HAP-1 (cell line): ENCODE data around the gene XPO4.
A peak's percentile ranks its signal among the peaks of the same experiment; 100 is the strongest.
"Not testable (repeated sequence)": the region's sequence is repeated elsewhere in the genome, so short reads cannot be mapped to it uniquely, and the experiment has no call there.

Experiments
- DNase-seq, 2 experiments: peaks; one replicate each; pipeline ENCODE4 v3.0.0-alpha.2; 2016 to 2020; ENCODE audit warnings: low spot score in 2 of 2
- H3K27me3 ChIP-seq: fragments of 250-450 bp; sonication (Bioruptor Pico); 2 replicates; pipeline ENCODE4 v1.5.1; 2020; ENCODE audit warnings: low read depth, mild to moderate bottlenecking, moderate library complexity
- H3K36me3 ChIP-seq: fragments of 250-450 bp; sonication (Bioruptor Pico); replicated peaks from 2 replicates; pipeline ENCODE4 v1.5.1; 2020; ENCODE audit warnings: mild to moderate bottlenecking
- H3K4me1 ChIP-seq: fragments of 250-450 bp; sonication (Bioruptor Pico); 2 replicates; pipeline ENCODE4 v1.5.1; 2020; ENCODE audit warnings: mild to moderate bottlenecking
- H3K4me3 ChIP-seq: fragments of 250-450 bp; sonication (Bioruptor Pico); 2 replicates; pipeline ENCODE4 v1.5.1; 2020; ENCODE audit warnings: mild to moderate bottlenecking, moderate library complexity
- H3K9me3 ChIP-seq: fragments of 250-450 bp; sonication (Bioruptor Pico); 2 replicates; pipeline ENCODE4 v1.5.1; 2020; ENCODE audit warnings: mild to moderate bottlenecking, moderate library complexity
- in situ Hi-C: fragments of 300-500 bp; cut with MboI; formaldehyde crosslinking; loops from 3 replicates; pipeline ENCODE4 v1.14.3; 2020; ENCODE audit warnings: low sequenced_read_pairs, inconsistent platforms, mixed read lengths

XPO4 gene

DNA sequence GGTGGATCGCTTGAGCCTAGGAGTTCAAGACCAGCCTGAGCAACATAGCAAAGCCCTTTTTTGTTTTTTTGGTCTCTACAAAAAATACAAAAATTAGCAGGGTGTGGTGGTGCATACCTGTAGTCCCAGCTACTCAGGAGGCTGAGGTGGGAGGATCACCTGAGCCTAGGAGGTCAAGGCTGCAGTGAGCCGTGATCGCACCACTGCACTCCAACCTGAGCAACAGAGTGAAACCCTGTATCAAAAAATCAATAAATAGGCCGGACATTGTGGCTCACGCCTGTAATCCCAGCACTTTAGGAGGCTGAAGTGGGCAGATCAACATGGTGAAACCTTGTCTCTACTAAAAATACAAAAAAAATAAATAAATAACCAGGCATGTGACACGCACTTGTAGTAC, 13.1 kb upstream of the XPO4 start:
- H3K9me3 ChIP-seq, H3K4me3 ChIP-seq, H3K36me3 ChIP-seq, H3K27me3 ChIP-seq, in situ Hi-C loops, DNase-seq, H3K4me1 ChIP-seq: not testable (repeated sequence)

DNA sequence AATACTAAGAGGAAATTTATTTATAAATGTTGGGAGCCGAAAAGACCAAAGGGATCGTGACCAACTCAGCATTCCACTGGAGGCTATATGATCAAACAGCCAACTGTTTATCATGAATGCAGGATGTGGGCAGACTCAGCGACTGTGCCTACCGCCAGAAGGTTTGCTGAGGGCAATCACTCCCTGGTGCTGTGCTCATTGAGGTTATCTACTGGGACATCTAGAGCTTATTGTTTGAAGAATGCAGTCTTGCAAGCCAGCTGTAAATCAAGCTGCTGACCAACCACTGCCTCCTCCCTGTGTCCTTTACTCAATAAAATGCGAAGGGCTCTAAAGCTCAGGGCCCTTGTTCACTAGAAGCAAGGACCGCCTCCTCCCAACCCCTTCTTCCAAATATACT, 8.5 kb upstream of the XPO4 start:
- H3K4me3 ChIP-seq = no peak overlapping the region
- no peaks in the 10 kb centered on the region for H3K27me3 ChIP-seq
- in situ Hi-C loops = no loop called here
- H3K4me1 ChIP-seq = no peaks in the 10 kb centered on the region; the same call in 1 of the 2 replicates
- DNase-seq = no peak
- H3K36me3 ChIP-seq = no peaks in the 10 kb centered on the region
- H3K9me3 ChIP-seq = no peaks in the 10 kb centered on the region

GRCh38 chr13:20908714-20909497, 6.4 kb upstream of the XPO4 start:
- no peaks in the 10 kb centered on the region for H3K9me3 ChIP-seq
- no peaks in the 10 kb centered on the region; the same call in 1 of the 2 replicates for H3K4me1 ChIP-seq
- H3K27me3 ChIP-seq = no peaks in the 10 kb centered on the region
- in situ Hi-C loops = no loop called here
- H3K36me3 ChIP-seq = no peaks in the 10 kb centered on the region
- no peak for DNase-seq
- H3K4me3 ChIP-seq = no peak overlapping the region

- in situ Hi-C loops = no loop called here
- Histone ChIP-seq H3K9me3 (no peaks in the 10 kb centered on the region), H3K27me3 (no peaks in the 10 kb centered on the region), H3K36me3 (peaks cover 11% of the 10 kb centered on the region), H3K4me1 (peaks cover 16% of the 10 kb centered on the region), H3K4me3 (no peak overlapping the region)
- no peak for DNase-seq
Measured at GRCh38 chr13:20904908-20905307, 2.4 kb upstream of the XPO4 start.

DNA sequence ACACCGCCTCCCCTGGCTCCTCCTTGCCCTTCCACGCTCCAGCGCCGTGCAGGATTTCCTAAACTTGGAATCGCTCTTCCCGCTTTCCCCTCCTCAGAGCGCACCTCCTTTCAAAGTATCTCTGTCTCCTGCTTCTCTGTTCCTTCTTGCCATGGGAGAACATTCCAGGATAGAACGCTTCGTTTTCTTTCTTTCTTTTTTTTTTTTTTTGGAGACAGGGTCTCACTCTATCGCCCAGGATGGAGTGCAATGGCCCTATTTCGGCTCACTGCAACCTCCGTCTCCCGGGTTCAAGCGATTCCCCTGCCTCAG, 574 bp upstream of the XPO4 start:
- DNase-seq = no peak
- H3K9me3 ChIP-seq = no peaks in the 10 kb centered on the region
- H3K4me1 ChIP-seq = peaks cover 16% of the 10 kb centered on the region
- no peaks in the 10 kb centered on the region for H3K27me3 ChIP-seq
- in situ Hi-C loops = no loop called here
- peak overlapping the region; percentile 99 for H3K4me3 ChIP-seq
- H3K36me3 ChIP-seq = peaks cover 26% of the 10 kb centered on the region

DNA sequence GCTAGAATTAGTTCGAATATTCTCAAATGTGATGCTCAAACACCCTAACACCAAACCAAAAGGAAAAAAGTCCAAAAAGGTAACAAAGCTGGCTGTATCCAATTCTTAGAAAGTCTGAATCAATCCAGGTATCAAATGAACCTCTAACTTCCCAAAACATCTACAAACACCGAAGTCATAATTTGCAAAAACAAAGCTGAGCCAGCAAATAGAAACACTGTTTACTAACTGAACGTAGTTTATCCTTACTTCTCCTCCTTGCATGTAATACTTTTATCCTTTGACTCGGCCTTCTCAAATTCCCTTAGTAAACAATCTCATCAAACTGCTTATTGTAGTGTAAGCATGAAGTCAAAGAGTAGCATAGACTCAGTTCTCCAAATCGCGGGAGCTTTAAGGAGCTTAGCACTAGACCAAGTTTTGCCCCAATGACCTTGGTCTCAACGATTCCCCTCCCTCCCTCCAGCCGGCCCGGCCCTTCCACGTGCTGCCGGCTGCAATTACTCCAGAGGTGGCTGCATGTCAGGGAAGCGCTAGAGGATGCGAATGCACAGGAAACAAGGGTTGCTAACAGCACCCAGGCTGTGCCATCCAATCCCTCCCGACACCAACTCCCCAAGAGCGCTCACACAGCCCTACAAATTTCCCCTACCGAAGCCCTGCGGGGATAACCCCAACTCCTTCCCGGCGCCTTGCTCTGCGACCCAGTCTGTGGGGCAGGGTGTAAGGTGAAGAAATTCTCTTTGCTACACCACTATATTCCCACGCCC, 693 bp downstream of the XPO4 start:
- H3K4me1 ChIP-seq = peaks cover 16% of the 10 kb centered on the region
- H3K4me3 ChIP-seq = peak overlapping the region; percentile 99
- H3K36me3 ChIP-seq = peaks cover 26% of the 10 kb centered on the region
- in situ Hi-C loops = no loop called here
- H3K27me3 ChIP-seq = no peaks in the 10 kb centered on the region
- DNase-seq = peak; percentile 76 to 79
- no peaks in the 10 kb centered on the region for H3K9me3 ChIP-seq

GRCh38 chr13:20894245-20894644, 8.3 kb downstream of the XPO4 start:
- in situ Hi-C loops = no loop called here
- Histone ChIP-seq H3K4me1 (no peaks in the 10 kb centered on the region), H3K36me3 (peaks cover 14% of the 10 kb centered on the region; the same call in 1 of the 2 replicates), H3K9me3 (no peaks in the 10 kb centered on the region), H3K27me3 (no peaks in the 10 kb centered on the region), H3K4me3 (no peak overlapping the region)
- no peak for DNase-seq

GRCh38 chr13:20891768-20892167, 10.8 kb downstream of the XPO4 start:
- no peak overlapping the region for H3K4me3 ChIP-seq
- H3K4me1 ChIP-seq = no peaks in the 10 kb centered on the region
- H3K36me3 ChIP-seq = peaks cover 6% of the 10 kb centered on the region; the same call in 1 of the 2 replicates
- in situ Hi-C loops = no loop called here
- H3K27me3 ChIP-seq = no peaks in the 10 kb centered on the region
- no peak for DNase-seq
- H3K9me3 ChIP-seq = no peaks in the 10 kb centered on the region

GRCh38 chr13:20891034-20891433, 11.5 kb downstream of the XPO4 start:
- H3K4me1 ChIP-seq = peaks cover 3% of the 10 kb centered on the region; the same call in 1 of the 2 replicates
- H3K27me3 ChIP-seq = no peaks in the 10 kb centered on the region
- no peaks in the 10 kb centered on the region for H3K9me3 ChIP-seq
- H3K36me3 ChIP-seq = peaks cover 6% of the 10 kb centered on the region; the same call in 1 of the 2 replicates
- DNase-seq = no peak
- in situ Hi-C loops = no loop called here
- H3K4me3 ChIP-seq = no peak overlapping the region

DNA sequence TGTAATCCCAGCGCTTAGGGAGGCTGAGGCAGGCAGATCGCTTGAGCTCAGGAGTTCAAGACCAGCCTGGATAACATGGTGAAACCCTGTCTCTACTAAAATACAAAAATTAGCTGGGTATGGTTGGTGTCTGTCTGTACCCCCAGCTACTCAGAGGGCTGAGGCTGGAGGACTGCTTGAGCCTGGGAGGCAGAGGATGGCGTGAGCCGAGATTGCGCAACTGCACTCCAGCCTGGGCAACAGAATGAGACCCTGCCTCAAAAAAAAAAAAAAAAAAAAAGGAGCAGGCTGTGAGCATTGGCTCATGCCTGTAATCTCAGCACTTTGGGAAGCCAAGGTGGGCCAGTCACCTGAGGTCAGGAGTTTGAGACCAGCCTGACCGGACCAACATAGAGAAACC, 12.0 kb downstream of the XPO4 start:
- H3K9me3 ChIP-seq, H3K36me3 ChIP-seq, DNase-seq, H3K4me3 ChIP-seq, in situ Hi-C loops, H3K27me3 ChIP-seq, H3K4me1 ChIP-seq: not testable (repeated sequence)

DNA sequence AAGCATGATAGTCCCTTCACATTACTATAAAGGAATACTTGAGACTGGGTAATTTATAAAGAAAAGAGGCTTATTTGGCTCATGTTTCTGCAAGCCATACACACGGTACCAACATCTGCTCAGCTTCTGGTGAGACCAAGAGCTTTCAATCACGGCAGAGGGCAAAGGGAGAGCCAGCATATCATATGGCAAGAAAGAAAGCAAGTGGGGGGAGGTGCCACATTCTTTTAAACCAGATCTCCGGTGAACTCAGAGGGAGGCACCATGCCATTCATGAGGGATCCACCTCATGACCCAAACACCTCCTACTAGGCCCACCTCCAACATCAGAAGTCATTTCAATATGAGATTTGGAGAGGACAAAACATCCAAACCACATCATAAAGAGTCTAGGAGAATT, 20.3 kb downstream of the XPO4 start:
- no peaks in the 10 kb centered on the region for H3K9me3 ChIP-seq
- peaks cover 12% of the 10 kb centered on the region for H3K4me1 ChIP-seq

DNA sequence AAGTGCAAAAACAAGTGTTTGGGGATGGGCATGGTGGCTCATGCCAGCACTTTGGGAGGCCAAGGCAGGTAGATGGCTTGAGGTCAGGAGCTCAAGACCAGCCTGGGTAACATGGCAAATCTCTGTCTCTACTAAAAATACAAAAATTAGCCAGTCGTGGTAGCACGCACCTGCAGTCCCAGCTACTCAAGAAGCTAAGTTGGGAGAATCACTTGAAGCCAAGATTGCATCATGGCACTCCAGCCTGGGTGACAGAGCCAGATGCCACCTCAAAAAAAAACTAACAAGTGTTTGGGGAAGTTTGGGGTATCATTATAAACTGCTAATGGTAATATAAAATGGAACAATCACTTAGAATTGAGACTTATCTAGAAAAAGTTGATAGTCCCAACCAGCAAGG, 24.6 kb downstream of the XPO4 start:
- Histone ChIP-seq H3K4me3 (no peak overlapping the region), H3K4me1 (peaks cover 22% of the 10 kb centered on the region), H3K9me3 (no peaks in the 10 kb centered on the region), H3K36me3 (no peaks in the 10 kb centered on the region; the same call in 1 of the 2 replicates), H3K27me3 (no peaks in the 10 kb centered on the region)
- no peak for DNase-seq
- in situ Hi-C loops = no loop called here

More for the DNA sequence above, 20.3 kb downstream of the XPO4 start:
- Histone ChIP-seq H3K36me3 (no peaks in the 10 kb centered on the region; the same call in 1 of the 2 replicates), H3K4me3 (no peak overlapping the region), H3K27me3 (no peaks in the 10 kb centered on the region)
- in situ Hi-C loops = no loop called here
- no peak for DNase-seq

GRCh38 chr13:20876802-20877201, 25.7 kb downstream of the XPO4 start:
- H3K4me3 ChIP-seq, H3K36me3 ChIP-seq, H3K9me3 ChIP-seq, H3K27me3 ChIP-seq, DNase-seq, in situ Hi-C loops: not testable (repeated sequence)
- peaks cover 27% of the 10 kb centered on the region for H3K4me1 ChIP-seq

DNA sequence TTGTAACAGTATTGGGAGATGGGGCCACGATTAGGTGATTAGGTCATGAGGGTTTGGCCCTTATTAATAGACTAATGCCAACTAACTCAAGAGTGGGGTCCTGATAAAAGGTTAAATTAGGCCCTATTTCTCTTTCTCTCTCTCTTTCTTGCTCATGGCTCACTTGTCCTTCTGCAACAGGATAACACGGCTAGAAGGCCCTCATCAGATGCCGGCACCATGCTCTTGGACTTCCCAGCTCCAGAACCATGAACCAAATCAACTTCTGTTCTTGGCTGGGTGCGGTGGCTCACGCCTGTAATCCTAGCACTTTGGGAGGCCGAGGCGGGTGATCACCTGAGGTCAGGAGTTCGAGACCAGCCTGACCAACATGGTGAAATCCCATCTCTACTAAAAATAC, 28.1 kb downstream of the XPO4 start:
- H3K4me3 ChIP-seq, in situ Hi-C loops, H3K36me3 ChIP-seq, H3K9me3 ChIP-seq, DNase-seq, H3K27me3 ChIP-seq: not testable (repeated sequence)
- peaks cover 26% of the 10 kb centered on the region for H3K4me1 ChIP-seq
